Measurements from ENCODE around the gene PRR30. TPM values are rescaled to one million over a fixed set of nuclear protein-coding genes. Genes with fewer than 3 reads are reported as not detected.
A peak's percentile ranks its signal among the peaks of the same experiment; 100 is the strongest.

PRR30 gene
- polyA plus RNA-seq, 1 experiment: not detected

- Histone ChIP-seq H3K4me3 (ENCODE audit: low read depth, low read length) (no peak overlapping the region), H3K27ac (ENCODE audit: low read depth, low read length) (no peak overlapping the region), H3K27me3 (ENCODE audit: control insufficient read depth, insufficient read depth, low read length) (peaks cover 12% of the 10 kb centered on the region), H3K9me3 (ENCODE audit: control insufficient read depth, insufficient read depth, low read length) (no peaks in the 10 kb centered on the region; the same call in 1 of the 2 replicates)
- no peak for TF ChIP-seq CTCF (IDR thresholded peaks at IDR 0.05; ENCODE audit: low read depth, low read length)
- POLR2A ChIA-PET: interaction anchor here (0.7 kb wide), 1 partner anchor 246 kb away, joined by 3 read pairs; no protein-coding TSS in a partner anchor
- no peak for DNase-seq (ENCODE audit: low read depth, low spot score)
- CTCF ChIA-PET: interaction anchor here (1.0 to 9.6 kb wide), 8 partner anchors 25 to 205 kb away, joined by 3 to 136 read pairs (median 6); partner anchors contain the start of gene ABHD1
Measured at GRCh38 chr2:27099334-27099955, 39.8 kb downstream of the PRR30 start.

GRCh38 chr2:27097341-27097740, 41.9 kb downstream of the PRR30 start:
- DNase-seq (ENCODE audit: low read depth, low spot score): no peak
- POLR2A ChIA-PET: no interaction called here
- CTCF ChIA-PET: interaction anchor here (1.0 to 9.6 kb wide), 5 partner anchors 36 to 207 kb away, joined by 3 to 136 read pairs (median 50); no protein-coding TSS in a partner anchor
- no peak for TF ChIP-seq CTCF (IDR thresholded peaks at IDR 0.05; ENCODE audit: low read depth, low read length)
- no peak overlapping the region for H3K4me3 ChIP-seq (ENCODE audit: low read depth, low read length)
- no peak overlapping the region for H3K27ac ChIP-seq (ENCODE audit: low read depth, low read length)
- H3K27me3 ChIP-seq (ENCODE audit: control insufficient read depth, insufficient read depth, low read length): no peaks in the 10 kb centered on the region
- no peaks in the 10 kb centered on the region; the same call in 1 of the 2 replicates for H3K9me3 ChIP-seq (ENCODE audit: control insufficient read depth, insufficient read depth, low read length)

GRCh38 chr2:27096748-27097297, 42.4 kb downstream of the PRR30 start:
- H3K27ac ChIP-seq (ENCODE audit: low read depth, low read length): no peak overlapping the region
- no peaks in the 10 kb centered on the region; the same call in 1 of the 2 replicates for H3K9me3 ChIP-seq (ENCODE audit: control insufficient read depth, insufficient read depth, low read length)
- TF ChIP-seq CTCF (IDR thresholded peaks at IDR 0.05; ENCODE audit: low read depth, low read length): no peak
- DNase-seq (ENCODE audit: low read depth, low spot score): no peak
- CTCF ChIA-PET: interaction anchor here (0.9 to 9.6 kb wide), 6 partner anchors 10 to 250 kb away, joined by 3 to 136 read pairs (median 28); partner anchors contain the start of gene KHK
- POLR2A ChIA-PET: no interaction called here
- H3K27me3 ChIP-seq (ENCODE audit: control insufficient read depth, insufficient read depth, low read length): no peaks in the 10 kb centered on the region
- no peak overlapping the region for H3K4me3 ChIP-seq (ENCODE audit: low read depth, low read length)

GRCh38 chr2:27095745-27096651, 43.2 kb downstream of the PRR30 start:
- Histone ChIP-seq H3K27ac (ENCODE audit: low read depth, low read length) (no peak overlapping the region), H3K4me3 (ENCODE audit: low read depth, low read length) (peak overlapping the region; percentile 32), H3K9me3 (ENCODE audit: control insufficient read depth, insufficient read depth, low read length) (no peaks in the 10 kb centered on the region; the same call in 1 of the 2 replicates), H3K27me3 (ENCODE audit: control insufficient read depth, insufficient read depth, low read length) (no peaks in the 10 kb centered on the region)
- POLR2A ChIA-PET: no interaction called here
- DNase-seq (ENCODE audit: low read depth, low spot score): no peak
- TF ChIP-seq CTCF (IDR thresholded peaks at IDR 0.05; ENCODE audit: low read depth, low read length): no peak
- CTCF ChIA-PET: interaction anchor here (0.9 to 9.6 kb wide), 4 partner anchors 9 to 250 kb away, joined by 3 to 136 read pairs (median 28); partner anchors contain the start of gene KHK
